Measurements from ENCODE around the gene HSPA2. TPM values are rescaled to one million over a fixed set of nuclear protein-coding genes. Genes with fewer than 3 reads are reported as not detected.

HSPA2 gene
- polyA plus RNA-seq, 1 of the 3 experiments (the other 2 are of a cell fraction) = 20.8 TPM

GRCh38 chr14:64574371-64575107 is 34.0 kb downstream of the HSPA2 start:
- no peaks in the 10 kb centered on the region for H3K27me3 ChIP-seq (ENCODE audit: insufficient read depth)
- TF ChIP-seq CTCF (IDR thresholded peaks at IDR 0.05) (no peak), NRF1 (IDR thresholded peaks at IDR 0.05; ENCODE audit: low read depth, low read length) (no peak), PBX3 (IDR thresholded peaks at IDR 0.05) (no peak), EZH2phosphoT487 (IDR thresholded peaks at IDR 0.05; ENCODE audit: borderline replicate concordance, low read depth) (no peak), IRF3 (IDR thresholded peaks at IDR 0.05; ENCODE audit: low read depth, low read length) (no peak), FOSL2 (IDR thresholded peaks at IDR 0.05; ENCODE audit: borderline replicate concordance, low read depth) (no peak), YY1 (IDR thresholded peaks at IDR 0.05; ENCODE audit: low read depth) (no peak), MXI1 (IDR thresholded peaks at IDR 0.05; ENCODE audit: low read depth, low read length) (no peak), RFX5 (IDR thresholded peaks at IDR 0.05; ENCODE audit: low read length) (no peak), MAX (IDR thresholded peaks at IDR 0.05; ENCODE audit: low read depth) (no peak), ZBTB33 (IDR thresholded peaks at IDR 0.05; ENCODE audit: borderline replicate concordance, low read depth) (no peak), SIN3A (IDR thresholded peaks at IDR 0.05; ENCODE audit: borderline replicate concordance, low read depth, low read length) (no peak), CHD2 (IDR thresholded peaks at IDR 0.05; ENCODE audit: low read length, partially characterized antibody) (no peak), NFIC (IDR thresholded peaks at IDR 0.05; ENCODE audit: borderline replicate concordance) (no peak), REST (IDR thresholded peaks at IDR 0.05; ENCODE audit: low read depth, low read length) (no peak), EP300 (IDR thresholded peaks at IDR 0.05; ENCODE audit: borderline replicate concordance in 1 of 2, low read depth in 1 of 2, low read length in 1 of 2) (no peak), RCOR1 (IDR thresholded peaks at IDR 0.05; ENCODE audit: low read length) (no peak)
- H3K9me2 ChIP-seq = no peaks in the 10 kb centered on the region
- no peak overlapping the region for H3K27ac ChIP-seq (ENCODE audit: low read depth in 2 of 2, low read length in 1 of 2)
- H3K4me1 ChIP-seq (ENCODE audit: control insufficient read depth in 1 of 2, insufficient read depth in 2 of 2, low read depth in 1 of 2, low read length in 1 of 2) = no peaks in the 10 kb centered on the region; a peak in 1 of 4 replicates
- H4K20me1 ChIP-seq (ENCODE audit: insufficient read depth) = no peaks in the 10 kb centered on the region
- no peak overlapping the region for H3K4me3 ChIP-seq (ENCODE audit: low read depth in 2 of 2, low read length in 1 of 2)
- no peak for DNase-seq
- H2AFZ ChIP-seq (ENCODE audit: low read depth) = no peak overlapping the region
- H3K79me2 ChIP-seq (ENCODE audit: insufficient read depth) = no peaks in the 10 kb centered on the region
- H3K9ac ChIP-seq = no peak overlapping the region
- ChIA-PET CTCF (no interaction called here), POLR2A (no interaction called here)
- WGBS (ENCODE audit: low lambda C conversion rate) = 97% methylated on average over 5 of the region's 6 CpGs
- no peak overlapping the region for H3K4me2 ChIP-seq
- H3F3A ChIP-seq (replicated peaks; ENCODE audit: insufficient read depth) = no peaks in the 10 kb centered on the region
- no peaks in the 10 kb centered on the region for H3K36me3 ChIP-seq (replicated peaks in 1 of 2; ENCODE audit: control insufficient read depth in 1 of 2, insufficient read depth in 2 of 2, low read length in 1 of 2)
- H3K9me3 ChIP-seq = no peaks in the 10 kb centered on the region
